Sigmoid colon (tissue), 3 donors: Measurements from ENCODE around the gene NHS.

Experiments
- POLR2A ChIP-seq, 2 donors: fragments of 450-650 bp; IDR thresholded peaks; one replicate each; pipeline ENCODE4 v1.6.1; 2016; ENCODE audit warnings: antibody characterized with exemption in 2 of 2, mild to moderate bottlenecking in 2 of 2, moderate library complexity in 2 of 2
- TF ChIP-seq, protein P1 (sequence below), 4 experiments: fragments of 450-650 bp in 3 of 4; fragments of 200-600 bp in 1 of 4; IDR thresholded peaks; one replicate each; pipeline ENCODE4 v1.5.1; 2016 to 2019; ENCODE audit warnings: antibody characterized with exemption in 4 of 4, mild to moderate bottlenecking in 3 of 4, moderate library complexity in 2 of 4

DNA sequence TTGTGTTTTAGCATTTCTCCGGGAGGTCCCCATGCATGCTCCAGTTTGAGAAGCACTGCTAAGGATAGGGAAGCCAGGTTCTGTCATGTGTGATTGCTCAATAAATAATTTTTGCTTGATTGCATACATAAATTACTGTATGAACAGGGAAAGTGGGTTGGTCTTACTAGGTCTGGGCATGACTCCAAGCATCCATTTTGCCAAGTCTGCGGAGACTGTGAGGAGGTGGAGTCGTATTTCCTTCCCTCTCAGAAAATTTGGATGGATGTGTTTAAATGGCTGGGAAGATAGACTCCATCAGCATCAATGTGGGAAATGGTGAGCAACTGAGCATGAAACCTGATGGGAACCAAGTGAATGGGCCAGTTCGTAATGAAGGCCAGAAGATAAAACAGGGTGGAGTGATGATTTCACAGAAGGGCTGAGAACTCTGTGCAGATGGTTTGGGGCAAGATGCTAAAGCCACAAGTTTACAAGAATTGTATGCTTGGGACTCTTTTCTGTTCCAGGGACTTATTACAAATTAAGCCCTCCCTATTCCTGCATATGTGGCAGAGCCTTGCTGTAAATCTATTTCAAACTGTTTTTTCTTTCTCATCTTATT lies 84.1 kb downstream of the NHS start:
- TF ChIP-seq, protein P1, sequence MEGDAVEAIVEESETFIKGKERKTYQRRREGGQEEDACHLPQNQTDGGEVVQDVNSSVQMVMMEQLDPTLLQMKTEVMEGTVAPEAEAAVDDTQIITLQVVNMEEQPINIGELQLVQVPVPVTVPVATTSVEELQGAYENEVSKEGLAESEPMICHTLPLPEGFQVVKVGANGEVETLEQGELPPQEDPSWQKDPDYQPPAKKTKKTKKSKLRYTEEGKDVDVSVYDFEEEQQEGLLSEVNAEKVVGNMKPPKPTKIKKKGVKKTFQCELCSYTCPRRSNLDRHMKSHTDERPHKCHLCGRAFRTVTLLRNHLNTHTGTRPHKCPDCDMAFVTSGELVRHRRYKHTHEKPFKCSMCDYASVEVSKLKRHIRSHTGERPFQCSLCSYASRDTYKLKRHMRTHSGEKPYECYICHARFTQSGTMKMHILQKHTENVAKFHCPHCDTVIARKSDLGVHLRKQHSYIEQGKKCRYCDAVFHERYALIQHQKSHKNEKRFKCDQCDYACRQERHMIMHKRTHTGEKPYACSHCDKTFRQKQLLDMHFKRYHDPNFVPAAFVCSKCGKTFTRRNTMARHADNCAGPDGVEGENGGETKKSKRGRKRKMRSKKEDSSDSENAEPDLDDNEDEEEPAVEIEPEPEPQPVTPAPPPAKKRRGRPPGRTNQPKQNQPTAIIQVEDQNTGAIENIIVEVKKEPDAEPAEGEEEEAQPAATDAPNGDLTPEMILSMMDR (IDR thresholded peaks at IDR 0.05): no peak
- no peak for TF ChIP-seq POLR2A (IDR thresholded peaks at IDR 0.05)
